ENCODE data around the gene RRP36.

The RRP36 gene

DNA sequence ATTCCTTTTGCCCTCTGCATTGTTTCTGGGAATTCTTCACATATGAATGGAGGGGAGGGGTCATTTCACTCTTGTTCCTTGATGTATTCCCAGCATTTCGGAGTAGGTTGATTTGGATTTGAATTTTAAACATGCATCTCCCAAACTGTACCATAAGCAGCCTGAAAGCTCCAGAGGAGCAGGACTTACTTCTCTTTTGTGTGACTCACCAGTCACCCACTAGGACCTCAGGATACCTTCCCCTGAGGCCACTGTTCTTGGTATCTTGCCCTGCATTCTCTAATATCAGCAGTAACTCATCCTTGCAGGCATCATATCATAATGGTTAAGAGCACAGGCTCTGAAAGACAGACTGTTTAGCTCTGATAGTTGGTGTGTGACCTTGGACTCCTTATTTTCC is 37.1 kb downstream of the RRP36 start:
- H3K4me2 ChIP-seq (ENCODE audit: low read depth, low read length, poor library complexity, severe bottlenecking), result peak overlapping the region; percentile 96
- peak overlapping the region; percentile 83 for H3K4me3 ChIP-seq (ENCODE audit: low read length, poor library complexity, severe bottlenecking)
- H4K20me1 ChIP-seq (ENCODE audit: insufficient read depth, low read length, poor library complexity, severe bottlenecking), result no peaks in the 10 kb centered on the region
- peak overlapping the region; percentile 86 for H3K9ac ChIP-seq (ENCODE audit: low read depth, low read length, poor library complexity, severe bottlenecking)
- H3K36me3 ChIP-seq (ENCODE audit: insufficient read depth, low read length), result no peaks in the 10 kb centered on the region
- peaks cover 38% of the 10 kb centered on the region for H3K79me2 ChIP-seq (ENCODE audit: insufficient read depth, low read length)
- peaks cover 26% of the 10 kb centered on the region for H3K4me1 ChIP-seq (ENCODE audit: insufficient read depth, low read length, poor library complexity, severe bottlenecking)
- no peaks in the 10 kb centered on the region for H3F3A ChIP-seq (ENCODE audit: low read depth)
- H2AFZ ChIP-seq (ENCODE audit: low read length), result no peak overlapping the region; the same call in 1 of the 2 replicates
- TF ChIP-seq, protein P1, sequence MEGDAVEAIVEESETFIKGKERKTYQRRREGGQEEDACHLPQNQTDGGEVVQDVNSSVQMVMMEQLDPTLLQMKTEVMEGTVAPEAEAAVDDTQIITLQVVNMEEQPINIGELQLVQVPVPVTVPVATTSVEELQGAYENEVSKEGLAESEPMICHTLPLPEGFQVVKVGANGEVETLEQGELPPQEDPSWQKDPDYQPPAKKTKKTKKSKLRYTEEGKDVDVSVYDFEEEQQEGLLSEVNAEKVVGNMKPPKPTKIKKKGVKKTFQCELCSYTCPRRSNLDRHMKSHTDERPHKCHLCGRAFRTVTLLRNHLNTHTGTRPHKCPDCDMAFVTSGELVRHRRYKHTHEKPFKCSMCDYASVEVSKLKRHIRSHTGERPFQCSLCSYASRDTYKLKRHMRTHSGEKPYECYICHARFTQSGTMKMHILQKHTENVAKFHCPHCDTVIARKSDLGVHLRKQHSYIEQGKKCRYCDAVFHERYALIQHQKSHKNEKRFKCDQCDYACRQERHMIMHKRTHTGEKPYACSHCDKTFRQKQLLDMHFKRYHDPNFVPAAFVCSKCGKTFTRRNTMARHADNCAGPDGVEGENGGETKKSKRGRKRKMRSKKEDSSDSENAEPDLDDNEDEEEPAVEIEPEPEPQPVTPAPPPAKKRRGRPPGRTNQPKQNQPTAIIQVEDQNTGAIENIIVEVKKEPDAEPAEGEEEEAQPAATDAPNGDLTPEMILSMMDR (conservative IDR thresholded peaks at IDR 0.05; ENCODE audit: low read length), result no peak
- TF ChIP-seq EZH2phosphoT487 (IDR thresholded peaks at IDR 0.05; ENCODE audit: borderline replicate concordance), result no peak
- H3K9me2 ChIP-seq (replicated peaks; ENCODE audit: low read depth, low read length), result no peaks in the 10 kb centered on the region
- no peaks in the 10 kb centered on the region for H3K9me3 ChIP-seq (ENCODE audit: insufficient read depth, low read depth, low read length)
- no peaks in the 10 kb centered on the region for H3K27me3 ChIP-seq (ENCODE audit: insufficient read depth, low read length, poor library complexity, severe bottlenecking)

DNA sequence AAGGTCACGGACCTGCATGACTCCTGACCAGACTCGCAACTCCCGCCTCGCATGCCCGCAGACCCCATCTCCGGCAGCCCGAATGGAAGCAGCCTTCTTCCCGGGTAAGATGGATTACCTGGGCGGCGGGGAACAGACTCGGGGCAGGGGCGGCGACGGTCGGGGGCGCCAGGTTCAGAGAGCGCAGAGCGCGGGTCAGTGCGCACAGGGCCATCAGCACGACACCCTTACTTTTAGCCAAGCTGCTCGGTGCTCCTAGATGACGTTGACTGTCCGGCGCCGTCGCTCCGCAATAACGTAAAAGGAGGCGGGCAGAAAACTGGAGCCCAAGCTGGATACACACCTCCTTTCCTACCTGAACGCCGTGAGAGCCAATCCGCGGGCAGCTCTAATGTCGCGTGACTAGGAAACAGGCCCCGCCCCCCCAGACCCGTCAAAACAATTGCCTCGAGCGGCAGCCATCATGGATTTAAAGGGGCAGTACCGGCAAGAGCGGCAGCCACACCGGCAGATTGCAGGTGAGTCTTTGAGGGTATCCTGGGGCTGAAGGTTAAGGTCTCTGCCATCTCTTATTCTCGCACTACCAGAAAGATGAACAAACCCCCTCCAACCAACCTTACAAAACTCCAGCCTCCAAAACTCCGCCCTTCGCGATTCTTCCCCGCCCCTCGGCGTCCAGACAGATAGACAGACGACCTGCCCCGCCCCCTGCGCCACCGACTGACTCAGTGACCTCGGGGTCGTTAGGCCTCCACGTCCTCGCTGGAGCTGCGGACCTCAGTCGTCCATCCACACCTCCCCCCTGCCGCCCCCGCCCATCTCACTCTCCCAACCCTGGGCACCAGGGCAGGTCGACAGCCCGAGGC is 38.0 kb downstream of the RRP36 start, which contains the start of the genes KLC4 and MRPL2:
TSS of gene KLC4 (plus strand) at position 464 of the 866 bp plus-strand sequence. CDS start 1,705 bp downstream, outside the sequence.
TSS of gene MRPL2 (minus strand) at position 267 of the 866 bp plus-strand sequence. CDS start at position 214, 53 bp downstream.
- TF ChIP-seq, protein P1 (conservative IDR thresholded peaks at IDR 0.05; ENCODE audit: low read length), result no peak
- no peak for TF ChIP-seq EZH2phosphoT487 (IDR thresholded peaks at IDR 0.05; ENCODE audit: borderline replicate concordance)
- H3K4me3 ChIP-seq (ENCODE audit: low read length, poor library complexity, severe bottlenecking), result peak within 1 kb of the TSS; percentile 83
- H3K9me3 ChIP-seq (ENCODE audit: insufficient read depth, low read depth, low read length), result no peaks in the 10 kb centered on the region
- peaks cover 32% of the 10 kb centered on the region for H3K79me2 ChIP-seq (ENCODE audit: insufficient read depth, low read length)
- H3K36me3 ChIP-seq (ENCODE audit: insufficient read depth, low read length), result no peaks in the 10 kb centered on the region
- H3K9me2 ChIP-seq (replicated peaks; ENCODE audit: low read depth, low read length), result no peaks in the 10 kb centered on the region
- H4K20me1 ChIP-seq (ENCODE audit: insufficient read depth, low read length, poor library complexity, severe bottlenecking), result no peaks in the 10 kb centered on the region
- H3K9ac ChIP-seq (ENCODE audit: low read depth, low read length, poor library complexity, severe bottlenecking), result peak within 1 kb of the TSS; percentile 86
- no peaks in the 10 kb centered on the region for H3F3A ChIP-seq (ENCODE audit: low read depth)
- peak within 1 kb of the TSS; percentile 98 for H2AFZ ChIP-seq (ENCODE audit: low read length)
- no peaks in the 10 kb centered on the region for H3K27me3 ChIP-seq (ENCODE audit: insufficient read depth, low read length, poor library complexity, severe bottlenecking)
- peak within 1 kb of the TSS; percentile 98 for H3K4me2 ChIP-seq (ENCODE audit: low read depth, low read length, poor library complexity, severe bottlenecking)
- H3K4me1 ChIP-seq (ENCODE audit: insufficient read depth, low read length, poor library complexity, severe bottlenecking), result peaks cover 20% of the 10 kb centered on the region

DNA sequence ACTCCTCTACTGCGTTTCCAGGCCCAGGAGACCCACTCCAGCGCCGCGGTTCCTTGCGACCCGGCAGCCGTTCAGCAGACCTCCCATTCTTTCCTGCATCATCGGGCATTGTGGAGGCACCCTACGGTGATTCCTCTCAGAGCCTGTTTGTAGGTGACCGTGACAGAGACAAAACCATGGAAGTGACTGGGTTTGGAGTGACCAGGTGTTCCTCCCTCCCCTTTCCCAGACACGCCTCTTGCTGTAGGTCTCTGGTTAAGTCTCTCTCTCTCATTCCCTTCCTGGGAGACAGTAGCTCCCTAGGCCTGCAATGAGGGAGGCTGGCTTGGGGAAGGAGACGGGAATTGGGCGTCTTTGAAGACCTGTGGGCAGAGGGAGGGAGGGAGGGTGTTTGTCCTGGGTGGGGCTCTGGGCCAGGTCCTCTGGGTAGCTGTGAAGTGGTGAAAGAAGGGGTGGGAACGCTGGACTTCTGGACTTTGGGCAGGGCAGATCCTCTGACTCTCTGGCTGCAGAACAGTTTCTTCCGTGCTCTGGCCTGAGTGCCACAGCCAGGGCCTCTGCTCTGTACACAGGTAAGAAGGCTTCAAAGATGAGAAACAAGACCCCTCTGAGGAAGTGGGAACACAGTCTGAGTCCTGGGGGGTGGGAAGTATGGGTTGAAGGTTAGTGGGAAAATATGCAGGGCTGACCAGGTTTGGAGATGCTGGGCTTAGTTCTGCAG is 38.8 kb downstream of the RRP36 start:
- Histone ChIP-seq H2AFZ (ENCODE audit: low read length) (peak overlapping the region; percentile 98), H3K4me3 (ENCODE audit: low read length, poor library complexity, severe bottlenecking) (peak overlapping the region; percentile 83), H3K9me2 (replicated peaks; ENCODE audit: low read depth, low read length) (no peaks in the 10 kb centered on the region), H3F3A (ENCODE audit: low read depth) (no peaks in the 10 kb centered on the region), H3K9me3 (ENCODE audit: insufficient read depth, low read depth, low read length) (no peaks in the 10 kb centered on the region), H3K9ac (ENCODE audit: low read depth, low read length, poor library complexity, severe bottlenecking) (peak overlapping the region; percentile 86), H4K20me1 (ENCODE audit: insufficient read depth, low read length, poor library complexity, severe bottlenecking) (no peaks in the 10 kb centered on the region), H3K79me2 (ENCODE audit: insufficient read depth, low read length) (peaks cover 32% of the 10 kb centered on the region), H3K4me2 (ENCODE audit: low read depth, low read length, poor library complexity, severe bottlenecking) (peak overlapping the region; percentile 98), H3K36me3 (ENCODE audit: insufficient read depth, low read length) (no peaks in the 10 kb centered on the region), H3K4me1 (ENCODE audit: insufficient read depth, low read length, poor library complexity, severe bottlenecking) (peaks cover 20% of the 10 kb centered on the region), H3K27me3 (ENCODE audit: insufficient read depth, low read length, poor library complexity, severe bottlenecking) (no peaks in the 10 kb centered on the region)
- no peak for TF ChIP-seq EZH2phosphoT487 (IDR thresholded peaks at IDR 0.05; ENCODE audit: borderline replicate concordance)

Data from Loucy (cell line).